Ovary (tissue), 9 donors: ENCODE measurements around the gene MAP7D3. TPM values are rescaled to one million over a fixed set of nuclear protein-coding genes. Genes with fewer than 3 reads are reported as not detected.

ENCODE experiments used
- DNase-seq, 5 donors: peaks; one replicate each; pipeline ENCODE4 v3.0.0-alpha.2; 2019 to 2020
- H3K27ac ChIP-seq, 2 donors: fragments of 200-600 bp; one replicate each; pipeline versions ENCODE4 v1.5.1 to v1.8.0; 2019 to 2022
- H3K27me3 ChIP-seq: fragments of 200-600 bp; one replicate; pipeline ENCODE4 v1.8.0; 2022
- H3K36me3 ChIP-seq: fragments of 200-600 bp; sonication (generic); one replicate; pipeline ENCODE4 v1.5.1; 2019
- H3K4me1 ChIP-seq: one replicate; pipeline ENCODE4 v1.8.1; 2013; ENCODE audit warnings: mild to moderate bottlenecking, moderate library complexity; ENCODE audit not compliant: insufficient read depth
- H3K4me3 ChIP-seq: fragments of 200-600 bp; sonication (generic); one replicate; pipeline ENCODE4 v1.5.1; 2017
- H3K9me3 ChIP-seq, 2 donors: fragments of 200-600 bp in 1 of 2; sonication (generic) in 1 of 2; one replicate each; pipeline versions ENCODE4 v1.5.1 to v1.8.1; 2013 to 2019; ENCODE audit warnings: mild to moderate bottlenecking in 1 of 2, moderate library complexity in 1 of 2
- EP300 ChIP-seq: sonication (generic); formaldehyde crosslinking; IDR thresholded peaks from one replicate; pipeline ENCODE4 v1.6.1; 2017; ENCODE audit warnings: antibody characterized with exemption
- POLR2A ChIP-seq: fragments of 450-650 bp; IDR thresholded peaks from one replicate; pipeline ENCODE4 v1.6.1; 2017; ENCODE audit warnings: antibody characterized with exemption, mild to moderate bottlenecking, moderate library complexity
- WGBS, 3 donors: extraction: QIAGEN DNeasy Blood & Tissue Kit in 1 of 3; methylation state at CpG; one replicate each; pipeline versions ENCODE4 v1.1.5 to v1.1.7; 2013 to 2017; 5-methylcytosine and 5-hydroxymethylcytosine counted together
- intact Hi-C, 4 donors: fragments of 100-400 bp; cut with DNase I; formaldehyde crosslinking; loops; one replicate each; pipeline versions ENCODE4 v1.11.0 to v1.15.1; 2022 to 2023
- polyA plus RNA-seq, 2 donors: library from polyadenylated mRNA; stranded (reverse); fragments of 200-250 nt in 1 of 2; fragments of 350-450 nt in 1 of 2; fragmentation: Illumina TruSeq in 1 of 2; extraction: RNeasy Lipid Tissue Mini Kit (QIAGEN cat#74804) in 1 of 2; gene quantifications; one replicate each; pipeline ENCODE4 v1.2.3, GENCODE V29; 2013 to 2014
- total RNA-seq, 7 donors: library from RNA; depleted of rRNA in 2 of 7; stranded (reverse); fragments of >200 nt in 2 of 7; fragmentation: NEBNext Ultra II Directional in 3 of 7; extraction: Animal tissue kit (Norgen Biotek cat#: 25700) in 3 of 7; gene quantifications; one replicate each; pipeline versions ENCODE4 v1.1.0 to v1.2.4, GENCODE V29; 2016 to 2023
- TF ChIP-seq, protein P1 (sequence below), 3 donors: fragments of 450-650 bp in 2 of 3; fragments of 200-600 bp in 1 of 3; IDR thresholded peaks; one replicate each; pipeline versions ENCODE4 v1.5.1 to v1.8.0; 2016 to 2022; ENCODE audit warnings: antibody characterized with exemption in 3 of 3, mild to moderate bottlenecking in 1 of 3
- donor health status: DM: no; HTN: no; CAD: no; lungs with moderate emphysema.
- donor health status: DM: no; HTN: no; CAD: no.
- donor health status: Bipolar disorder and iron deficiency.
- donor health status: DM: yes; HTN: yes; CAD: no.
- donor health status: DM: no; HTN: no; CAD: no.
- donor health status: DM: yes; HTN: yes; CAD: no.

Gene MAP7D3
- total and polyA plus RNA-seq, 9 donors = 11.6 to 42.3 (median 29.3) TPM

DNA sequence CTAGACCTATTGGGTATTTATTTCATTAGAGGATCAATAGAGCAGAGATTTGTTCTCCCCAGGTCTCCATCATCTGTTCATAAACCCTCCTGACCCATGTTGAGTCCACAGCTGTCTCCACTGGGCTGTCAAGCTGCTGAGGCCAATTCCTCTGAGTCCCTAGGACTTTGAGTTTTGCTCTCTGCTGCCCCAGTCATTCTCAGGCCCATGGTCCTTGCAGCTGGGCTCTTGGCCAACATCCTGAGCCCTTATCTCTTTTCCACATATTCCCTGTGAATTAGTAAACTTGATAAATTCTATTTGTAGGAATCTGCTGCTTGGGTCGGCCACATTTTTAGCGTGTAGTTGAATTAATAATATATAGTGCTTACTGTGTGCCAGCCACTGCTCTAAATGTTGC is 62.0 kb downstream of the MAP7D3 start:
- Histone ChIP-seq H3K9me3 (no peaks in the 10 kb centered on the region), H3K36me3 (no peaks in the 10 kb centered on the region), H3K27me3 (no peaks in the 10 kb centered on the region), H3K27ac (no peak overlapping the region), H3K4me3 (no peak overlapping the region), H3K4me1 (peaks cover 4% of the 10 kb centered on the region)
- TF ChIP-seq POLR2A (no peak), EP300 (no peak)
- TF ChIP-seq, protein P1, sequence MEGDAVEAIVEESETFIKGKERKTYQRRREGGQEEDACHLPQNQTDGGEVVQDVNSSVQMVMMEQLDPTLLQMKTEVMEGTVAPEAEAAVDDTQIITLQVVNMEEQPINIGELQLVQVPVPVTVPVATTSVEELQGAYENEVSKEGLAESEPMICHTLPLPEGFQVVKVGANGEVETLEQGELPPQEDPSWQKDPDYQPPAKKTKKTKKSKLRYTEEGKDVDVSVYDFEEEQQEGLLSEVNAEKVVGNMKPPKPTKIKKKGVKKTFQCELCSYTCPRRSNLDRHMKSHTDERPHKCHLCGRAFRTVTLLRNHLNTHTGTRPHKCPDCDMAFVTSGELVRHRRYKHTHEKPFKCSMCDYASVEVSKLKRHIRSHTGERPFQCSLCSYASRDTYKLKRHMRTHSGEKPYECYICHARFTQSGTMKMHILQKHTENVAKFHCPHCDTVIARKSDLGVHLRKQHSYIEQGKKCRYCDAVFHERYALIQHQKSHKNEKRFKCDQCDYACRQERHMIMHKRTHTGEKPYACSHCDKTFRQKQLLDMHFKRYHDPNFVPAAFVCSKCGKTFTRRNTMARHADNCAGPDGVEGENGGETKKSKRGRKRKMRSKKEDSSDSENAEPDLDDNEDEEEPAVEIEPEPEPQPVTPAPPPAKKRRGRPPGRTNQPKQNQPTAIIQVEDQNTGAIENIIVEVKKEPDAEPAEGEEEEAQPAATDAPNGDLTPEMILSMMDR (IDR thresholded peaks at IDR 0.05) = no peak
- intact Hi-C loops = no loop called here
- 56 to 64% (median 58%) methylated on average over 2 of the region's 2 CpGs for WGBS, 3 donors
- DNase-seq = no peak

DNA sequence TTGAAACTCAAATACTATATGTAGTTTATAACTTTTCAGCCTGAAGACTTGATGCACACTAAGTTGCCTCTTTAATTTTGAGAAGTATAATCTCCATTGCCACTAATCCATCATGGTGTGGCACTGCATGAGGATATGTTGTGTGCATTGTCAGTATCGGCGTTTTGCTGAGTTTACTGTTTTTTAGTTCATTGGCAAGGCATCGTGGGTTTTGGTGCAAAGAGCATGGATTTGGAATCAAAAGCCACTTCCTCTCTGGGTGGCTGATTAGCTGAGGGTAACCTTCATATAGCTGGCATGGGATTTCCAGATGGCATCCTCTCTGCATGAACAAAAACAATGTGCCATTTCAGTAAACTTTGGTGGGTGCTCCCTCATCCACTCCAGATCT is 65.2 kb downstream of the MAP7D3 start:
- Histone ChIP-seq H3K4me1 (peaks cover 2% of the 10 kb centered on the region), H3K27ac (peak overlapping the region in 1 of 2 donors; percentile 14), H3K4me3 (no peak overlapping the region), H3K36me3 (no peaks in the 10 kb centered on the region), H3K9me3 (no peaks in the 10 kb centered on the region), H3K27me3 (no peaks in the 10 kb centered on the region)
- WGBS, 3 donors = 37 to 52% (median 41%) methylated on average over 3 of the region's 3 CpGs
- DNase-seq = no peak
- TF ChIP-seq EP300 (no peak), POLR2A (no peak)
- TF ChIP-seq, protein P1 (IDR thresholded peaks at IDR 0.05) = no peak
- intact Hi-C loops = no loop called here

DNA sequence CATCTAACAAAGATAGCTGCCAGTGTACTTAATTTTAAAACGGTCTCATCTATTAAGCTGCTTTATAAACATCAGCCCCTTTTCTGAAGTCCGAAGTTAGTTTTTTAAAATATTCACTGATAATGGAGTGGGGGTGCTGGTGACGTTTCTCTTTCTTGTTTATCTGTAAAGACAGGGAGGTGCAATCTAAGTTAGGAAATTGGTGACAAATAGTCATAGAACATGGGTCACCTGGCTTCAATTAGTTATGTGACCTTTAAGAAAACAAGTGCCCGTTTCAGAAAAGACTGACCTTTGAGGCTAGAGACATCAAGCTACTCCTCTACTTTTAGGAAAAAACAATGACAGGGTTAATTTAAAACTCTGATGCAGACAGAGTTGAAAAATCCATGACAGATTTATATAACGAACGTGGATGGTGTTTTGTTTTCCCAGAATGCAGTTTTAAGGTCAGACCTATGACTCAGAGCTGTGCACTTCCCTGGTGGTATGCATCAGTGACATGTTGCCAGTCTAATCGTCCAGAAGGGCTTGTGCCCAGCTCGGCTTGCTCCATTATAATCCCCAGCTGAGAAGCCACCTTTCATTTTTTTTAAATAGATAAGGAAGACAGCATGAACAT is 65.7 kb downstream of the MAP7D3 start:
- WGBS, 3 donors = 10 to 20% (median 11%) methylated on average over 8 of the region's 8 CpGs
- Histone ChIP-seq H3K4me3 (no peak overlapping the region), H3K27ac (peak overlapping the region in 1 of 2 donors; percentile 14), H3K36me3 (no peaks in the 10 kb centered on the region), H3K9me3 (no peaks in the 10 kb centered on the region), H3K4me1 (peaks cover 2% of the 10 kb centered on the region), H3K27me3 (no peaks in the 10 kb centered on the region)
- no peak for TF ChIP-seq EP300
- TF ChIP-seq POLR2A = no peak
- TF ChIP-seq, protein P1 (IDR thresholded peaks at IDR 0.05) = no peak
- intact Hi-C loops = no loop called here
- no peak for DNase-seq

DNA sequence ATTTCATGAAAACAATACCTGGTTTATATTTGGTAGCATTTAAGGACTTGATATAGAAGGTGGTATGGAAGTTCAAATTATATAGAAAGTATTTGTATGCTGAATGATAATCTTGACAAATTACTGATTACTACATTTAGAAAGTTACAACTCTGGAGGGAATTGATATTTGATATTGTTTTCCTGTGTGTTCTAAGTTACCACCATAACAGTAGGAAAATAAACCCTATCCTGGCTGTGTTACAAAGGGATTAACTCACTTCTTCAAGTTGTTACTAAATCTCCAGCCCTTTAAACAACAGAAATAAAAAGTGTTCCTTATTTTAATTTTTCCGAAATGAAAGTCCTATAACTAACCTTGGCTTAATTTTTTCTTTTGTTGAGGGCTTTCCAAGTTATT is 67.3 kb downstream of the MAP7D3 start:
- 15 to 22% (median 17%) methylated on average over 1 of the region's 1 CpG for WGBS, 3 donors

DNA sequence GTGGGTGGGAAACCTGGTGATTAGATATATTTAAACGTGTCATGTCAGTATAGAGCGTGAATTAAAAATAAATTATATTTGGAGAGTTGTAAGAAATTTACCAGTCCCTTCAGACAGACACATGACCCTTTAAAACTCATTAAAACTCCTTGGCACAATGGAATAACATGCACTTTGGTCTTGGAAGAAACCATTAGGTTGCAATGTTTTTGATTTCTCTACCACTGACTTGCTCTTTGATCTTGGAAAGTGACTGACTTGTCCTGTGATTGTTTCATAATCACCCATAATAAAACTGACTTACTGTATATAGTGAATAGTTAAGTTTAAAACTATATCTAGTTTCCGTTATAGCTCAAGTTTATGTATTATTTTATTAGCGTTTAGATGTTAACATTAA is 68.0 kb downstream of the MAP7D3 start:
- Histone ChIP-seq H3K27ac (no peak overlapping the region), H3K4me3 (no peak overlapping the region), H3K27me3 (no peaks in the 10 kb centered on the region), H3K36me3 (no peaks in the 10 kb centered on the region), H3K4me1 (peaks cover 2% of the 10 kb centered on the region), H3K9me3 (no peaks in the 10 kb centered on the region)
- WGBS, 3 donors = 67 to 78% (median 75%) methylated on average over 4 of the region's 4 CpGs
- TF ChIP-seq EP300 (no peak), POLR2A (no peak)
- TF ChIP-seq, protein P1 (IDR thresholded peaks at IDR 0.05) = no peak
- intact Hi-C loops = no loop called here
- no peak for DNase-seq

More for the DNA sequence above, 67.3 kb downstream of the MAP7D3 start:
- H3K36me3 ChIP-seq = no peaks in the 10 kb centered on the region
- H3K4me1 ChIP-seq = peaks cover 2% of the 10 kb centered on the region
- H3K4me3 ChIP-seq = no peak overlapping the region
- no peak overlapping the region for H3K27ac ChIP-seq
- no peak for DNase-seq
- no peak for TF ChIP-seq POLR2A
- no peaks in the 10 kb centered on the region for H3K9me3 ChIP-seq
- intact Hi-C loops = no loop called here
- no peaks in the 10 kb centered on the region for H3K27me3 ChIP-seq
